Activated T-cell treated with anti-CD3 and anti-CD28 coated beads for 48 hours (primary cell): ENCODE results near the gene CINP.
"Not testable (repeated sequence)": the region's sequence is repeated elsewhere in the genome, so short reads cannot be mapped to it uniquely, and the experiment has no call there.

ENCODE experiments used
- DNase-seq: peaks from one replicate; pipeline ENCODE4 v3.0.0-alpha.2; 2020; ENCODE audit warnings: low read depth

The CINP gene

GRCh38 chr14:102353126-102353619 lies 9.5 kb downstream of the CINP start:
- no peak for DNase-seq

DNA sequence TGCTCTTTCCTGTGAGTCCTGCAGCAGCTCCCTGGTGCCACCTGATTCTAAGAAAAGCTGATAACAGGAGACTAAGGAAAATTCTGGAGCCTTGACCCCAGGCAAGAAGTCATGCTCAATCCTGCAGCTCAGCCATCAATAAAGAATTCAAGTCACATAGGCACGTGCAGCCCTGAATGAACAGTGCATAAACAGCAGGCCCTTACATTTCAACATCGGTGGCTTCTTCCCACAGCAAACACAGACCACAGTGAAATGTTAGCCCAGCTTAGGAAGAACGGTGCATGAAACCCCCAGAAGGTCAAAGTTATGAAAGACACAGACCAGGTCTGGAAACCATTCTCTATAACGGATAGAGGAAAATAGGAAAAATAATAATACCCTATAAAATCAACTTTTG lies 10.5 kb downstream of the CINP start:
- no peak for DNase-seq

DNA sequence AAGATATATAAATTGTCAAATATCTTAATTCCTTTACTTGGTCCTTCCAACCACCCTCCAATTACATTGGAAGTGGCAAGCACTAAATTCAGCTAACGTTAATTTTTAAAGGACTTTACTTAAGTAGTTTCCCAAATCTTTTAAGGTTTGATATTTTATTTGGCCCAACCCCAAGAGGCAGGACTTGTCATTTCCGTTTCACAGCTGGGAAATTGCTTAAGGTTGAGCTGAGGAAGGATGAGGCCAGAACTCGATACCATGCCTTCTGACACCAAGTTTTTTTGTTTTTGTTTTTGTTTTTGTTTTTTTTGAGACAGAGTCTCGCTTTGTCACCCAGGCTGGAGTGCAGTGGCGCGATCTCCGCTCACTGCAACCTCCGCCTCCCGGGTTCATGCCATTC lies 11.1 kb downstream of the CINP start:
- DNase-seq: not testable (repeated sequence)

DNA sequence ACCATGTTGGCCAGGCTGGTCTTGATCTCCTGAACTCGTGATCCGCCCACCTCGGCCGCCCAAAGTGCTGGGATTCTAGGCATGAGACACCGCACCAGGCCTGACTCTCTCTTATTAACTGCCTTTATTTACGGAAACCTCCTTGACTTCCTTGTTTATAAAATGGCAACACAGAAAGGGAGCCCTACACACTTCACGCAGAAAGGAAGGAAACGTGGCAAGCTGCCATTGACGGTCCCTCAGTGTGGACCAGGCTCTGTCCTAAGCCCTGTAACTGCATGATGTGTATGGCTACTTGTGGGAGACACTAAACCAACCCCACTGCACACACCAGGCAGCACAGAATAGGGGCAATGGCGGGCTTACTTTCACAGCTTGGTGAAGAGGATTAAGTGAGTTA lies 11.7 kb downstream of the CINP start:
- DNase-seq: no peak

DNA sequence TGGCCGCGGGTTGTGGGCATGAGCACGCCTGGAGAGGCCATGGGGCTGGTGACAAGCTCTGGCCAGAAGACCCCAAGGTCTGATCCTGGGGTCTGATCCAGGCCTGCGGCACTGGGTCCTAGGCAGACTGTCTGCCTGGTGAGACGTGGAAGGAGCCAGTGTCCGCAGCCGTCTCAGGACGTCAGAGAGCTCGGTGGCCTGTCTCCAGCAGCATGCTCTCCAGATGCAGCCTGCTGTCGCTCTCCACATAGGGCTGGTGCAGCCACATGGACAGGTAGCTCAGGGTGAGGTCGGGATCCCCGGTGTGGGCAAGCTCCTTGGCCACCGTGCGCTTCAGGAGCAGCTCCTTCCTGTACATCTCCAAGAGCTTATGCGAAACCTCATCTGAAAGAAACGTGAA lies 14.3 kb downstream of the CINP start:
- no peak for DNase-seq

DNA sequence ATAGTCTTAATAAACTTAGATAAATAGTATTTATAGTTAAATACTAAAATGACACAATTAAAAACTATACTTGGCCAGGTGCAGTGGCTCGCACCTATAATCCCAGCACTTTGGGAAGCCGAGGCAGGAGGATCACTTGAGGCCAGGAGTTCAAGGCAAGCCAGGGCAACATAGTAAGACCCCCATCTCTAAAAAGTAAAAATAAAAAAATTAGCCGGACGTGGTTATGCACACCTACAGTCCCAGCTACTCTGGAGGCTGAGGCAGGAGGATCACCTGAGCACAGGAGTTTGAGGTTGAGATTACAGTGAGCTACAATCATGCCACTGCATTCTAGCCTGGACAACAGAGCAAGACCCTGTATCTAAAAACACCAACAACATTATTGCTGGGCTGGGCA lies 16.0 kb downstream of the CINP start:
- DNase-seq: no peak

- no peak for DNase-seq
Observed at GRCh38 chr14:102345232-102345631, 17.5 kb downstream of the CINP start.

DNA sequence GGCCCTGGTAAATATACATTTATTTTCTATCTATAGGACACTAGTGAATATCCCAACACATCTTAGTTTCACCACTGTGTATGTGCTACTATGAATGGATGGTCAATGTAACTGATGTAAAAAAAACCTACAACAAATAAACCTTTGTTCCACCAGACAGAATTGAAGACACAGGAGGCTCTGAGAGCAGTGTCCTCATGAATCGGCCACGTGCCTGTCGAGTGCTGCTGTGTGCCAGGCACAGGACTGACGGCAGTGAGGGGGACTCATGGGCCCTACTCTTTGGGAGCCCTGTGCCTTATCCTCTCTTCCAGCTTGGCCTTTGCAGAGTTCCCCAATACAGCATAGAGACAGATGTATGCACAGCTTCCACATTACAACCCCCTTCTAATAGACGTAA lies 18.2 kb downstream of the CINP start:
- no peak for DNase-seq

DNA sequence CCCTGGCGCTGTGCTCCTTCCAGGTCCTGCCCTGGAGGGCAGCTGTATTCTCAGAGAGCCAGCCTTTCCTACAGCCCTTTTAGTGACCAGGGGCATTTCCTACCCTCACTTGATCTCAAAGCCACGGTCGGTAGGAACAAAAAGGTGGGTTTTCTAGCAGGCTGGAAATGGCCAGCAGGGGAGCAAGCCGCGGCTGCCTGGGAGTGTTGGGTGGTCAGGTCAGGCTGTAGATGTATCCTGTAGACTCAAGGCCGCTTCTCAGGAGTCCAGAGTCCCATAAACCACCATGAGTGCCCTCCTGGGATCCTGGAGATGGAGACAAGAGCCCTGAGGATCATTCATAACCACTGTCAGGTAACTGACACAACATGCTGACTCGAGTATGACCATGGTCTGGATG lies 18.6 kb downstream of the CINP start:
- no peak for DNase-seq

- no peak for DNase-seq
Observed at GRCh38 chr14:102342238-102342637, 20.5 kb downstream of the CINP start.

GRCh38 chr14:102341566-102341965 lies 21.1 kb downstream of the CINP start:
- no peak for DNase-seq

GRCh38 chr14:102338724-102339123 lies 24.0 kb downstream of the CINP start:
- no peak for DNase-seq

GRCh38 chr14:102335163-102335562 lies 27.5 kb downstream of the CINP start:
- DNase-seq: no peak

GRCh38 chr14:102333795-102334705 lies 28.6 kb downstream of the CINP start:
- DNase-seq: no peak

GRCh38 chr14:102333390-102333789 lies 29.3 kb downstream of the CINP start:
- DNase-seq: no peak

GRCh38 chr14:102330806-102331205 lies 31.9 kb downstream of the CINP start:
- DNase-seq: no peak

DNA sequence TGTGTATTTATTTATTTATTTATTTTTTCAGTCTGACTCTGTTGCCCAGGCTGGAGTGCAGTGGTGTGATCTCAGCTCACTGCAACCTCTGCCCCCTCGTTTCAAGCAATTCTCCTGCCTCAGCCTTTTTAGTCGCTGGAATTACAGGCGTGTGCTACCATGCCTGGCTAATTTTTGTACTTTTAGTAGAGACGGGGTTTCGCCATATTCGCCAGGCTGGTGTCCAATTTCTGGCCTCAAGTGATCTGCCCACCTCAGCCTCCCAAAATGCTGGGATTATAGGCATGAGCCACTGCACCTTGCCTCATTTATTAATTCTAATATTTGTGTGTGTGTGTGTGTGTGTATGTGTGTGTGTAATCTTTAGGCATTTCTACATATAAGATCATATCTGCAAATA lies 33.3 kb downstream of the CINP start:
- not testable (repeated sequence) for DNase-seq

GRCh38 chr14:102326583-102326982 lies 36.1 kb downstream of the CINP start:
- DNase-seq: no peak

- no peak for DNase-seq
Observed at GRCh38 chr14:102325791-102326345, 36.8 kb downstream of the CINP start.

GRCh38 chr14:102323102-102323501 lies 39.6 kb downstream of the CINP start:
- DNase-seq: no peak

DNA sequence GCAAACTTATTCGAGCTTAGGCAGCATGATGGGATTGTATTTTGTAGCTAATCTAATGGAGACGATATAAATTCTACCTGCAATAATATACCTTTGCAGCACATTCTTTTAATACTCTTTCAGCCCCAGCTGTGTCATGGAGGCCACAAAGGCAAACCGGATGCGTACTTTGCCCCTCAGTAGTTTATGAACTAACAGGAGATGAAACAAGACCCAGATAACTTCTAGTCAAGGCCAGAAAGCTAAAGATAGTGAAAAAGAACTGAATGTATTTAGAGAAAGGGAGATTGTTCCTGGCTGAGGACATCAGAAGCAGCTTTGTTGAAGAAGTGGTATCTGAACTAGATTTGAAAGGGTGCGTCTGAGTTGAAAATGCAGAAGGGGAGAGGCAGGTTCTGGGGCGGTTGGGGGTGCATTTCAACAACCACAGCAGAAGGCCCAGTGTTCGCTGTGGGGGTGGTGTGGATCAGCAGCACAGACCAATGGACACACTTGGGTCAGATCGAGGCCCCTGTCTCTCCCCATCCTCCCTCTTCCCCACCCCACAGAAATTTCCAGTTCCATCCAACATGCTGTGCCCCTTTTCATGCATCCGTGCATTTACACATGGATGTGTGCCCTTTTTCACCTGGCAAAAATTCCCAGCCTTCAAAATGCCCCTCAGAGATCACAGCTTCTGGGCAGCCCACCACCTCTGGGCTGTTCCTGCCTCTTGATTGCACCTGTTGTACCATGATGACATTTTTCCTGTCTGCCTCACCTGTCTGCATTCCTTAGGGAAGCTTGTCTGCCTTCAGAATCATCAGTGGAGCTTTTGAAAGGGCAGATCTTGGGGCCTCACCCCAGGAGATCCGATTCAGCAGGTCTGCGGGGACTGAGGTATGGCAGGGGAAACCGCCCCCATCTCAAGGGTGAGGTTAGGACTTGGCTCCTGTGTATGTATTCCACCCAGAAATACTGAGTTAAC lies 41.0 kb downstream of the CINP start:
- DNase-seq: no peak

- DNase-seq: no peak
Observed at GRCh38 chr14:102320671-102321455, 41.8 kb downstream of the CINP start.
